Measurements from ENCODE around the gene KATNB1. TPM values are rescaled to one million over a fixed set of nuclear protein-coding genes. Genes with fewer than 3 reads are reported as not detected.
"Not testable (repeated sequence)": the region's sequence is repeated elsewhere in the genome, so short reads cannot be mapped to it uniquely, and the experiment has no call there.

Gene KATNB1
- total RNA-seq, 1 experiment from 2014 or later: 17.7 TPM

- H3K27me3 ChIP-seq (replicated peaks): no peaks in the 10 kb centered on the region
- no peak for DNase-seq (ENCODE audit: low read depth in 1 of 2, low spot score in 2 of 2)
- no peak overlapping the region for H3K4me3 ChIP-seq
- no peaks in the 10 kb centered on the region for H3K4me1 ChIP-seq (replicated peaks)
- H3K9me3 ChIP-seq (replicated peaks): no peaks in the 10 kb centered on the region
- no peak overlapping the region for H3K27ac ChIP-seq
- no peaks in the 10 kb centered on the region for H3K36me3 ChIP-seq
Measured at GRCh38 chr16:57725151-57725550, 10.4 kb upstream of the KATNB1 start.

- H3K36me3 ChIP-seq: no peaks in the 10 kb centered on the region
- no peak overlapping the region for H3K4me3 ChIP-seq
- H3K4me1 ChIP-seq (replicated peaks): no peaks in the 10 kb centered on the region
- no peak overlapping the region for H3K27ac ChIP-seq
- no peaks in the 10 kb centered on the region for H3K27me3 ChIP-seq (replicated peaks)
- DNase-seq (ENCODE audit: low read depth in 1 of 2, low spot score in 2 of 2): no peak
- no peaks in the 10 kb centered on the region for H3K9me3 ChIP-seq (replicated peaks)
Measured at GRCh38 chr16:57725554-57725953, 10.0 kb upstream of the KATNB1 start.

- Histone ChIP-seq H3K4me3 (no peak overlapping the region), H3K4me1 (replicated peaks) (no peaks in the 10 kb centered on the region), H3K36me3 (no peaks in the 10 kb centered on the region), H3K9me3 (replicated peaks) (no peaks in the 10 kb centered on the region), H3K27ac (no peak overlapping the region), H3K27me3 (replicated peaks) (no peaks in the 10 kb centered on the region)
- no peak for DNase-seq (ENCODE audit: low read depth in 1 of 2, low spot score in 2 of 2)
Measured at GRCh38 chr16:57725976-57726375, 9.6 kb upstream of the KATNB1 start.

GRCh38 chr16:57726433-57726947 lies 9.1 kb upstream of the KATNB1 start:
- no peak overlapping the region for H3K4me3 ChIP-seq
- H3K27me3 ChIP-seq (replicated peaks): no peaks in the 10 kb centered on the region
- H3K4me1 ChIP-seq (replicated peaks): no peaks in the 10 kb centered on the region
- no peaks in the 10 kb centered on the region for H3K36me3 ChIP-seq
- H3K27ac ChIP-seq: no peak overlapping the region
- H3K9me3 ChIP-seq (replicated peaks): no peaks in the 10 kb centered on the region
- no peak for DNase-seq (ENCODE audit: low read depth in 1 of 2, low spot score in 2 of 2)

- Histone ChIP-seq H3K27me3 (replicated peaks) (no peaks in the 10 kb centered on the region), H3K4me3 (no peak overlapping the region)
- DNase-seq (ENCODE audit: low read depth in 1 of 2, low spot score in 2 of 2): no peak
Measured at GRCh38 chr16:57727610-57728009, 8.0 kb upstream of the KATNB1 start.

GRCh38 chr16:57728336-57729181 lies 7.0 kb upstream of the KATNB1 start:
- no peaks in the 10 kb centered on the region for H3K27me3 ChIP-seq (replicated peaks)
- no peaks in the 10 kb centered on the region for H3K36me3 ChIP-seq
- no peaks in the 10 kb centered on the region; the same call in 1 of the 2 replicates for H3K9me3 ChIP-seq (replicated peaks)
- no peak overlapping the region for H3K27ac ChIP-seq
- no peak for DNase-seq (ENCODE audit: low read depth in 1 of 2, low spot score in 2 of 2)
- H3K4me3 ChIP-seq: no peak overlapping the region
- H3K4me1 ChIP-seq (replicated peaks): no peaks in the 10 kb centered on the region

More at GRCh38 chr16:57727610-57728009, 8.0 kb upstream of the KATNB1 start:
- no peaks in the 10 kb centered on the region for H3K4me1 ChIP-seq (replicated peaks)
- no peaks in the 10 kb centered on the region for H3K9me3 ChIP-seq (replicated peaks)
- no peaks in the 10 kb centered on the region for H3K36me3 ChIP-seq
- no peak overlapping the region for H3K27ac ChIP-seq

GRCh38 chr16:57729182-57729484 lies 6.4 kb upstream of the KATNB1 start:
- no peaks in the 10 kb centered on the region; the same call in 1 of the 2 replicates for H3K9me3 ChIP-seq (replicated peaks)
- H3K4me1 ChIP-seq (replicated peaks): no peaks in the 10 kb centered on the region
- DNase-seq (ENCODE audit: low read depth in 1 of 2, low spot score in 2 of 2): no peak
- no peaks in the 10 kb centered on the region for H3K27me3 ChIP-seq (replicated peaks)
- no peak overlapping the region for H3K4me3 ChIP-seq
- no peak overlapping the region for H3K27ac ChIP-seq
- H3K36me3 ChIP-seq: no peaks in the 10 kb centered on the region

GRCh38 chr16:57729852-57730251 lies 5.7 kb upstream of the KATNB1 start:
- H3K9me3 ChIP-seq (replicated peaks); H3K27me3 ChIP-seq (replicated peaks); DNase-seq (ENCODE audit: low read depth in 1 of 2, low spot score in 2 of 2); H3K36me3 ChIP-seq; H3K4me3 ChIP-seq; H3K4me1 ChIP-seq (replicated peaks); H3K27ac ChIP-seq: not testable (repeated sequence)

- DNase-seq (ENCODE audit: low read depth in 1 of 2, low spot score in 2 of 2): no peak
- H3K27me3 ChIP-seq (replicated peaks): no peaks in the 10 kb centered on the region
- H3K36me3 ChIP-seq: no peaks in the 10 kb centered on the region
- H3K27ac ChIP-seq: no peak overlapping the region
- H3K4me3 ChIP-seq: no peak overlapping the region
- no peaks in the 10 kb centered on the region; the same call in 1 of the 2 replicates for H3K9me3 ChIP-seq (replicated peaks)
- peaks cover 4% of the 10 kb centered on the region for H3K4me1 ChIP-seq (replicated peaks)
Measured at GRCh38 chr16:57730771-57731730, 4.5 kb upstream of the KATNB1 start.

- Histone ChIP-seq H3K27me3 (replicated peaks) (no peaks in the 10 kb centered on the region), H3K9me3 (replicated peaks) (no peaks in the 10 kb centered on the region; the same call in 1 of the 2 replicates), H3K36me3 (no peaks in the 10 kb centered on the region), H3K4me3 (no peak overlapping the region), H3K4me1 (replicated peaks) (peaks cover 14% of the 10 kb centered on the region), H3K27ac (no peak overlapping the region)
- no peak for DNase-seq (ENCODE audit: low read depth in 1 of 2, low spot score in 2 of 2)
Measured at GRCh38 chr16:57732037-57732436, 3.5 kb upstream of the KATNB1 start.

- no peak for DNase-seq (ENCODE audit: low read depth in 1 of 2, low spot score in 2 of 2)
- Histone ChIP-seq H3K9me3 (replicated peaks) (no peaks in the 10 kb centered on the region; the same call in 1 of the 2 replicates), H3K27ac (no peak overlapping the region), H3K4me3 (no peak overlapping the region), H3K4me1 (replicated peaks) (peaks cover 19% of the 10 kb centered on the region), H3K36me3 (0 out of 2 replicates have a peak, but pooled peaks cover 3% of the 10 kb centered on the region), H3K27me3 (replicated peaks) (no peaks in the 10 kb centered on the region)
Measured at GRCh38 chr16:57732714-57733113, 2.9 kb upstream of the KATNB1 start.

- Histone ChIP-seq H3K9me3 (replicated peaks) (no peaks in the 10 kb centered on the region; the same call in 1 of the 2 replicates), H3K27ac (peak overlapping the region; percentile 60), H3K4me1 (replicated peaks) (peaks cover 19% of the 10 kb centered on the region), H3K27me3 (replicated peaks) (no peaks in the 10 kb centered on the region), H3K36me3 (0 out of 2 replicates have a peak, but pooled peaks cover 3% of the 10 kb centered on the region), H3K4me3 (peak overlapping the region; percentile 53)
- DNase-seq (ENCODE audit: low read depth in 1 of 2, low spot score in 2 of 2): no peak
Measured at GRCh38 chr16:57734308-57734924, 1.2 kb upstream of the KATNB1 start.

All from SJSA1 (cell line).